Body of pancreas (tissue), 4 donors: ENCODE measurements around the gene SUN1. TPM values are rescaled to one million over a fixed set of nuclear protein-coding genes. Genes with fewer than 3 reads are reported as not detected.

Experiments
- ATAC-seq: fragments of 150-250 bp; one replicate; pipeline ENCODE4 v1.9.1; 2016
- DNase-seq, 4 donors: peaks; one replicate each; pipeline ENCODE4 v3.0.0-alpha.2; 2019
- H3K27ac ChIP-seq, 4 donors: fragments of 200-600 bp; sonication (generic); 1 replicate in 3 of 4; 2 replicates in 1 of 4; pipeline versions ENCODE4 v1.5.1 to v1.6.1; 2016 to 2019; ENCODE audit warnings: mild to moderate bottlenecking in 1 of 4, mixed read lengths in 1 of 4, moderate library complexity in 1 of 4
- H3K27me3 ChIP-seq, 2 donors: fragments of 200-600 bp; sonication (generic); one replicate each; pipeline ENCODE4 v1.6.0; 2016; ENCODE audit warnings: mild to moderate bottlenecking in 1 of 2
- H3K36me3 ChIP-seq, 2 donors: fragments of 200-600 bp; sonication (generic); replicated peaks in 1 of 2; 2 replicates each; pipeline ENCODE4 v1.5.1; 2016; ENCODE audit warnings: low read depth in 2 of 2; ENCODE audit not compliant: insufficient read depth in 1 of 2
- H3K4me1 ChIP-seq: fragments of 200-600 bp; sonication (generic); one replicate; pipeline ENCODE4 v1.6.0; 2016
- H3K4me3 ChIP-seq, 2 donors: fragments of 200-600 bp; sonication (generic); 1 replicate in 1 of 2; 2 replicates in 1 of 2; pipeline ENCODE4 v1.5.1; 2016 to 2019
- H3K9me3 ChIP-seq, 3 donors: fragments of 200-600 bp; sonication (generic); 1 replicate in 2 of 3; 2 replicates in 1 of 3; pipeline ENCODE4 v1.5.1; 2016
- POLR2A ChIP-seq, 3 donors: fragments of 450-650 bp; IDR thresholded peaks; one replicate each; pipeline ENCODE4 v1.6.1; 2016; ENCODE audit warnings: antibody characterized with exemption in 3 of 3, mild to moderate bottlenecking in 2 of 3
- WGBS, 2 donors: methylation state at CpG; one replicate each; pipeline ENCODE4 v1.1.5; 2017; 5-methylcytosine and 5-hydroxymethylcytosine counted together
- intact Hi-C: fragments of 100-400 bp; cut with DNase I; formaldehyde crosslinking; loops from one replicate; pipeline ENCODE4 v1.15.1; 2023
- total RNA-seq, 2 donors: library from RNA; depleted of rRNA; stranded (reverse); fragments of >200 nt; gene quantifications; one replicate each; pipeline ENCODE4 v1.1.0, GENCODE V29; 2016
- TF ChIP-seq, protein P1 (sequence below), 7 experiments: fragments of 450-650 bp in 4 of 7; fragments of 200-600 bp in 3 of 7; sonication (generic) in 3 of 7; IDR thresholded peaks; one replicate each; pipeline ENCODE4 v1.5.1; 2016 to 2019; ENCODE audit warnings: antibody characterized with exemption in 7 of 7

The SUN1 gene
- total RNA-seq, 2 donors from 2014 or later: 75.8 to 122 TPM

GRCh38 chr7:784971-785370 lies 47.3 kb upstream of the SUN1 start:
- 95 to 96% methylated on average over 21 of the region's 21 CpGs for WGBS, 2 donors
- DNase-seq: no peak
- intact Hi-C loops: loop anchor here (5.0 kb wide), 1 partner anchor 87 kb away; no protein-coding TSS in a partner anchor
- no peak for ATAC-seq
- TF ChIP-seq, protein P1, sequence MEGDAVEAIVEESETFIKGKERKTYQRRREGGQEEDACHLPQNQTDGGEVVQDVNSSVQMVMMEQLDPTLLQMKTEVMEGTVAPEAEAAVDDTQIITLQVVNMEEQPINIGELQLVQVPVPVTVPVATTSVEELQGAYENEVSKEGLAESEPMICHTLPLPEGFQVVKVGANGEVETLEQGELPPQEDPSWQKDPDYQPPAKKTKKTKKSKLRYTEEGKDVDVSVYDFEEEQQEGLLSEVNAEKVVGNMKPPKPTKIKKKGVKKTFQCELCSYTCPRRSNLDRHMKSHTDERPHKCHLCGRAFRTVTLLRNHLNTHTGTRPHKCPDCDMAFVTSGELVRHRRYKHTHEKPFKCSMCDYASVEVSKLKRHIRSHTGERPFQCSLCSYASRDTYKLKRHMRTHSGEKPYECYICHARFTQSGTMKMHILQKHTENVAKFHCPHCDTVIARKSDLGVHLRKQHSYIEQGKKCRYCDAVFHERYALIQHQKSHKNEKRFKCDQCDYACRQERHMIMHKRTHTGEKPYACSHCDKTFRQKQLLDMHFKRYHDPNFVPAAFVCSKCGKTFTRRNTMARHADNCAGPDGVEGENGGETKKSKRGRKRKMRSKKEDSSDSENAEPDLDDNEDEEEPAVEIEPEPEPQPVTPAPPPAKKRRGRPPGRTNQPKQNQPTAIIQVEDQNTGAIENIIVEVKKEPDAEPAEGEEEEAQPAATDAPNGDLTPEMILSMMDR (IDR thresholded peaks at IDR 0.05): no peak
- TF ChIP-seq POLR2A (IDR thresholded peaks at IDR 0.05): no peak
- Histone ChIP-seq H3K36me3 (peaks cover 0 to 9% of the 10 kb centered on the region in 2 donors), H3K9me3 (no peaks in the 10 kb centered on the region), H3K27me3 (no peaks in the 10 kb centered on the region), H3K4me1 (no peaks in the 10 kb centered on the region), H3K4me3 (no peak overlapping the region), H3K27ac (no peak overlapping the region)

DNA sequence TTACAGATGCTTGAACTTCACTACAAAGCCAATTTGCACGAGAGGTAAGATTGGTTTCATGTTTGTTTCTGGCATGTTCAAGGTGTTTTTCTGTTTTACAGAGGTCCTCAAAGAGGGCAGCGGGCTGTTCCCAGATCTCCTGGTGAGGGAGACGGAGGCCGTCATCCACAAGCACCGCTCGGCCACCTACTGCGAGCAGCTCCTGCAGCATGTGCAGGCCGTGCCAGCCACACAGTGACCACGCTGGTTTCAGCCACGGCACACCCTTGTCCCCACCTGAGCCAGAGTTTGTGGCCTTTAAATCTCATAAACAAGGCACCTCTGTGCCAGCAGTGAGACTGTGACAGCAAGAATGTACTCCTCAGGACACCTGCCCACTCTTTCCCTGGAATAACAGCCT lies 46.9 kb upstream of the SUN1 start:
- Histone ChIP-seq H3K27ac (no peak overlapping the region), H3K4me1 (no peaks in the 10 kb centered on the region), H3K36me3 (peaks cover 0 to 9% of the 10 kb centered on the region in 2 donors), H3K9me3 (no peaks in the 10 kb centered on the region), H3K27me3 (no peaks in the 10 kb centered on the region), H3K4me3 (no peak overlapping the region)
- intact Hi-C loops: no loop called here
- DNase-seq (no peak), ATAC-seq (no peak)
- no peak for TF ChIP-seq POLR2A (IDR thresholded peaks at IDR 0.05)
- TF ChIP-seq, protein P1 (IDR thresholded peaks at IDR 0.05): no peak
- WGBS, 2 donors: 96 to 98% methylated on average over 10 of the region's 10 CpGs

DNA sequence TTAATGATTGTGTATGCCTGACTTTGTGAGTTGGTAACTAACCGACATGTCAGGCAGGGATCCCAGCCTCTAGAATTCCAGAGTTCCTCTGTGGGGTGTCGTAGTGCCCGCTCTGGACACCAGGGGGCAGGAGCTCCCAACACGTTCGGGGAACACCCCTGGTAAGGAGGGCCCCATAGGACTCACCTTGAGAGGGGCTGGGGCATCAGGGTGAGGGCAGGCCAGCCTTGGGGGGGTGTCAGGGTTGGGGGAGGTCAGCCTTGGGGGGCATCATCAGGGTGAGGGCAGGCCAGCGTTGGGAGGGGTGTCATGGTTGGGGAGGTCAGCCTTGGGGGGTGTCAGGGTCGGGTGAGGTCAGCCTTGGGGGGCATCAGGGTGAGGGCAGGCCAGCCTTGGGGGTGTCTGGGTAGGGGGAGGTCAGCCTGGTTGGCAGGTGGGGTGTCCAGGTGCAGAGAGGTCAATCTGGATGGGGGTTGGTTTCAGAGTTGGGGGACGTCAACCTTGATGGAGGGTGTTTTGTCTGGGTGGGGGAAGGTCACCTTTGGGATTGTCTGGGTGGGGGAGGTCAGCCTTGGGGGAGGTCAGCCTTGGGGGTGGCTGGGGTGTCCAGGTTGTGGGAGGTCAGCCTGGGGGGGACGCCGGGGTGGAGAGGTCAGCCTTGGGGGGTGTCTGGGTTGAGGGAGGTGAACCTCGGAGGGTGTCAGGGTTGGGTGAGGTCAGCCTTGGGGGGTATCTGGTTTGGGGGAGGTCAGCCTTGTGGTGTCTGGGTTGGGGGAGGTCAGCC lies 45.6 kb upstream of the SUN1 start:
- peak; percentile 83 for ATAC-seq
- H3K4me3 ChIP-seq: no peak overlapping the region
- no peaks in the 10 kb centered on the region for H3K9me3 ChIP-seq
- DNase-seq: peak; percentile 69 to 78 (median 76)
- no peaks in the 10 kb centered on the region for H3K4me1 ChIP-seq
- TF ChIP-seq, protein P1 (IDR thresholded peaks at IDR 0.05): peak; percentile 69 to 91 (median 78)
- no peak for TF ChIP-seq POLR2A (IDR thresholded peaks at IDR 0.05)
- intact Hi-C loops: no loop called here
- no peaks in the 10 kb centered on the region for H3K27me3 ChIP-seq
- H3K36me3 ChIP-seq: peaks cover 0 to 9% of the 10 kb centered on the region in 2 donors
- H3K27ac ChIP-seq: no peak overlapping the region
- 34 to 42% methylated on average over 8 to 9 of the region's 11 CpGs for WGBS, 2 donors

DNA sequence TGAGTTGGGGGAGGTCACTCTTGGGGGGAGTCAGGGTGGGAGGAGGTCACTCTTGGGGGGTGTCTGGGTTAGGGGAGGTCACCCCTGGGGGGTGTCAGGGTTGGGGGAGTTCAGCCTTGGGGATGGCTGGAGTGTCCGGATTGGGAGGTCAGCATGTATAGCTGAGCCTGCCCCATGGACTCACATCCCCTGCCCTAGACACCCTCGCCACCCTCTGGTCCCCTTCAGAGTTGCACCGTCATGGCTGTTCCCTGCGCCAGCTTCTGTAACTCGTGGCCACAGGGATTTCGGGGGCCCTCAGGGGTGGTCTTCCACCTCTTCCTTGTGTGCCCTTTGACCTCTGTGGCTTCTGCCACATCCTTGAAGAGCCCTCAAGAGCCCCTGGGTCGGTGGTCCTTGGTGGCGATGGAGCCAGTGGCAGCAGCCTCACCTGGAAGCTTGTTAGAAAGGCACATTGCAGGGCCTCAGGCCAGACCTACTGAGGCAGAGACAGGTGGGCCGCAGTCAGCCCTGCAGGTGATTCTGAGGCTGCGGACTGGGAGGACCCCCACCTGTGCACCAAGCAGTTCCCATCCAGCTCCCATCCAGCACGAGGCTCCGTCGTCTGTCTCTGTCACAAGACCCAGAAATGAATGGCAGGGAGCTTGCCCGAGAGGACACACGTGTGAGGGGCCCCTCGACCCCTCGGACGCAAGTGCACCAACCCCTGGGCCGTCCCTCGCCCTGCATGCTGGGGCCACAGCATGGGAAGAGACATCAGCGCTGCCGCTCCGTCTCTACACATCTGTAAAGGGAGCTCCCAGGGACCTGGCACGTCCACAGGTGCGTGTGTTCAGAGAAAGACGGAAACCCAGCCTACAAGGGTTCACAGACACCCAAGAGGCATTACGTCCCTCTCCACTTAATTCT lies 44.7 kb upstream of the SUN1 start:
- Histone ChIP-seq H3K27me3 (no peaks in the 10 kb centered on the region), H3K36me3 (peaks cover 0 to 9% of the 10 kb centered on the region in 2 donors), H3K9me3 (no peaks in the 10 kb centered on the region), H3K27ac (no peak overlapping the region), H3K4me1 (no peaks in the 10 kb centered on the region), H3K4me3 (no peak overlapping the region)
- ATAC-seq (no peak), DNase-seq (no peak)
- intact Hi-C loops: no loop called here
- 92 to 96% methylated on average over 8 to 23 of the region's 27 CpGs for WGBS, 2 donors
- TF ChIP-seq, protein P1 (IDR thresholded peaks at IDR 0.05): no peak
- no peak for TF ChIP-seq POLR2A (IDR thresholded peaks at IDR 0.05)
